Tibial nerve (tissue), 3 donors: ENCODE measurements around the gene ZG16B.

Experiments
- CTCF ChIP-seq, 5 experiments: fragments of 200-600 bp in 3 of 5; fragments of 450-650 bp in 2 of 5; sonication (generic) in 3 of 5; IDR thresholded peaks; one replicate each; pipeline ENCODE4 v1.5.1; 2016 to 2019; ENCODE audit warnings: antibody characterized with exemption in 5 of 5, mild to moderate bottlenecking in 3 of 5, moderate library complexity in 2 of 5
- POLR2A ChIP-seq, 2 donors: fragments of 450-650 bp; IDR thresholded peaks; one replicate each; pipeline ENCODE4 v1.6.1; 2017; ENCODE audit warnings: antibody characterized with exemption in 2 of 2, mild to moderate bottlenecking in 2 of 2, moderate library complexity in 2 of 2

GRCh38 chr16:2852731-2853507 is 22.8 kb downstream of the ZG16B start:
- TF ChIP-seq CTCF (IDR thresholded peaks at IDR 0.05) (no peak), POLR2A (IDR thresholded peaks at IDR 0.05) (no peak)
